Panc1 (cell line): ENCODE measurements around the gene OFD1. TPM values are rescaled to one million over a fixed set of nuclear protein-coding genes. Genes with fewer than 3 reads are reported as not detected.

Experiments
- ATAC-seq: fragments of 200-7000 bp; cut with Tn5 transposase; 2 replicates; pipeline ENCODE4 v1.9.1; 2020; ENCODE audit warnings: mild to moderate bottlenecking, moderate library complexity
- BruUV-seq: library from RNA; stranded (reverse); fragments of 400-500 nt; replicated peaks from 2 replicates; lab custom pipeline; 2021; lab: Mats Ljungman, UMichigan
- CTCF ChIA-PET: fragments of 300-600 bp; sonication (Branson Sonifier 250); formaldehyde crosslinking; loops from one replicate; lab custom pipeline; 2022; ENCODE audit warnings: antibody characterized with exemption; lab: Charles Lee
- POLR2A ChIA-PET: fragments of 300-600 bp; sonication (Branson Sonifier 250); formaldehyde crosslinking; loops from one replicate; lab custom pipeline; 2022; ENCODE audit warnings: antibody characterized with exemption; lab: Charles Lee
- DNase-seq: peaks from one replicate; pipeline ENCODE4 v3.0.0-alpha.2; 2010; ENCODE audit warnings: low read depth, low spot score
- H3K27ac ChIP-seq: 2 replicates; pipeline ENCODE4 v1.5.1; 2011; ENCODE audit warnings: mild to moderate bottlenecking, low read length, inconsistent platforms
- H3K27me3 ChIP-seq: fragments of 200-500 bp; sonication (Bioruptor generic); 2 replicates; pipeline ENCODE4 v1.6.0; 2014; ENCODE audit warnings: low read length, inconsistent platforms; ENCODE audit not compliant: control insufficient read depth, insufficient read depth
- H3K36me3 ChIP-seq: fragments of 200-500 bp; sonication (Bioruptor generic); 2 replicates; pipeline ENCODE4 v1.5.1; 2014; ENCODE audit warnings: inconsistent platforms, mild to moderate bottlenecking, low read length, moderate library complexity; ENCODE audit not compliant: control insufficient read depth, insufficient read depth
- H3K4me1 ChIP-seq: 2 replicates; pipeline ENCODE4 v1.5.1; 2011; ENCODE audit warnings: inconsistent platforms, mild to moderate bottlenecking, low read length, moderate library complexity; ENCODE audit not compliant: control insufficient read depth, insufficient read depth
- H3K4me3 ChIP-seq, 2 experiments: 2 replicates each; pipeline ENCODE4 v1.5.1; 2011 to 2012; ENCODE audit warnings: low read depth in 2 of 2, low read length in 2 of 2, mild to moderate bottlenecking in 2 of 2, inconsistent platforms in 1 of 2, moderate library complexity in 1 of 2
- H3K9me3 ChIP-seq: fragments of 200-500 bp; sonication (Bioruptor generic); 2 replicates; pipeline ENCODE4 v1.5.1; 2014; ENCODE audit warnings: low read depth, mild to moderate bottlenecking, inconsistent platforms, low read length, moderate library complexity; ENCODE audit not compliant: control insufficient read depth, insufficient read depth
- POLR2AphosphoS5 ChIP-seq: IDR thresholded peaks from 2 replicates; pipeline ENCODE4 v1.6.1; 2012; ENCODE audit warnings: mild to moderate bottlenecking, low read depth, low read length, moderate library complexity
- SIN3A ChIP-seq: IDR thresholded peaks from 2 replicates; pipeline ENCODE4 v1.6.1; 2012; ENCODE audit warnings: low read depth, mild to moderate bottlenecking, low read length, moderate library complexity, borderline replicate concordance; ENCODE audit not compliant: insufficient read depth
- TCF7L2 ChIP-seq: IDR thresholded peaks from 2 replicates; pipeline ENCODE4 v1.6.1; 2011; ENCODE audit warnings: mild to moderate bottlenecking, low read depth, low read length, inconsistent platforms
- in situ Hi-C: cut with HindIII; loops from 2 replicates; pipeline ENCODE4 v1.10.0; 2016; ENCODE audit warnings: low sequenced_read_pairs, low pct_unique_long_range_greater_than_20kb
- intact Hi-C: fragments of 100-400 bp; cut with micrococcal nuclease; formaldehyde crosslinking; loops from one replicate; pipeline ENCODE4 v1.10.0; 2022; ENCODE audit not compliant: unreplicated experiment
- total RNA-seq: library from RNA; stranded (reverse); gene quantifications from one replicate; pipeline ENCODE4 v1.2.1, GENCODE V29; 2021; ENCODE audit not compliant: unreplicated experiment
- TF ChIP-seq, protein P1 (sequence below), 2 experiments: IDR thresholded peaks; 2 replicates each; pipeline ENCODE4 v1.6.1; 2011 to 2012; ENCODE audit warnings: low read depth in 2 of 2, control low read depth in 1 of 2, low read length in 1 of 2, mild to moderate bottlenecking in 1 of 2, moderate library complexity in 1 of 2; ENCODE audit not compliant: insufficient read depth in 1 of 2
- TF ChIP-seq, protein P2 (sequence below): fragments of 450-650 bp; IDR thresholded peaks from 2 replicates; pipeline ENCODE4 v1.5.1; 2017; ENCODE audit warnings: mild to moderate bottlenecking

Gene OFD1
- total RNA-seq, 1 experiment from 2014 or later: 22.8 TPM

DNA sequence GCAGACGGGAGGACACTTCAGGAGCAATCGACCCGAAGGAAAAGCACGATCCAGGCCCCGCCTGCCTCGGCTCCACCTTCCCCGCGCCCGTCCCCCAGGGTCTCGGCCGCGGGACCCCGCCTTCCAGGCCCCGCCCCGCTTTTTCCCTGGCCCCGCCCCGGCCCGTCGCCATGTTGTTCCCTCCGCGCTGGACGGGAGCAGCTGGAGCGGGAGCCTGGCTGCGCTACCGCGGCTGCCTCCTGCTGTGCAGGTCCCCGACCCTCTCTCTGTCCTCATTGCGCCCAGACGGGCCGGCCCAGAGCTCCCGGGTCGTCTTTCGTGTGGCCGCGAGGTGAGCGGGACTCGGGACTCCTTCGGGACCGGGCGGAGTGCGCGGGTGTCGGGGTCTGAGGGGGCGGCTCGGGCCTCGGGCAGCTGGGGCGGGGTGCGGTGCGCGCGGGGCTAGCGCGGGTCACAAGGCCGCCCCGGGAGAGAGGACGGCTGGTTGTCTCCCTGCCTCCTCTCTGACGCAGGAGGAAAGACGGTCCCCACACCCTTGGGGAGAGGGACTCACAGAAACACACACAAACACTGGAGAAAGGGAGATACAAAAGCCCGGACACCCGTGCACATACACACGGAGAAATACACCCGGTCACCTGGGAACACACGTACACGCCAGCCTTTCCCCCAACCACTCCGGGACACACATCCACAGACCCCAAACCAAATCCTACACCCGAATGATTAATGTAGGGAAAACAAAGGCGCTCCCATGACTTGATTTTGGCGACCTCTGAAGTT is 45.4 kb upstream of the OFD1 start, which contains the start of gene RAB9A:
TSS of gene RAB9A (plus strand) at position 171 of the 783 bp plus-strand sequence. CDS start 19,619 bp downstream, outside the sequence.
- ChIA-PET POLR2A (no interaction called here), CTCF (interaction anchor here (0.8 kb wide), 1 partner anchor 10 kb away, joined by 6 read pairs; no protein-coding TSS in a partner anchor)
- in situ Hi-C loops (no loop called here), intact Hi-C loops (no loop called here)
- Histone ChIP-seq H3K36me3 (no peaks in the 10 kb centered on the region), H3K27me3 (no peaks in the 10 kb centered on the region), H3K4me1 (peaks cover 2% of the 10 kb centered on the region), H3K9me3 (no peaks in the 10 kb centered on the region), H3K4me3 (peak within 1 kb of the TSS; percentile 69 to 84), H3K27ac (peak within 1 kb of the TSS; percentile 83)
- DNase-seq (no peak), ATAC-seq (peak; percentile 97)
- TF ChIP-seq, protein P1, sequence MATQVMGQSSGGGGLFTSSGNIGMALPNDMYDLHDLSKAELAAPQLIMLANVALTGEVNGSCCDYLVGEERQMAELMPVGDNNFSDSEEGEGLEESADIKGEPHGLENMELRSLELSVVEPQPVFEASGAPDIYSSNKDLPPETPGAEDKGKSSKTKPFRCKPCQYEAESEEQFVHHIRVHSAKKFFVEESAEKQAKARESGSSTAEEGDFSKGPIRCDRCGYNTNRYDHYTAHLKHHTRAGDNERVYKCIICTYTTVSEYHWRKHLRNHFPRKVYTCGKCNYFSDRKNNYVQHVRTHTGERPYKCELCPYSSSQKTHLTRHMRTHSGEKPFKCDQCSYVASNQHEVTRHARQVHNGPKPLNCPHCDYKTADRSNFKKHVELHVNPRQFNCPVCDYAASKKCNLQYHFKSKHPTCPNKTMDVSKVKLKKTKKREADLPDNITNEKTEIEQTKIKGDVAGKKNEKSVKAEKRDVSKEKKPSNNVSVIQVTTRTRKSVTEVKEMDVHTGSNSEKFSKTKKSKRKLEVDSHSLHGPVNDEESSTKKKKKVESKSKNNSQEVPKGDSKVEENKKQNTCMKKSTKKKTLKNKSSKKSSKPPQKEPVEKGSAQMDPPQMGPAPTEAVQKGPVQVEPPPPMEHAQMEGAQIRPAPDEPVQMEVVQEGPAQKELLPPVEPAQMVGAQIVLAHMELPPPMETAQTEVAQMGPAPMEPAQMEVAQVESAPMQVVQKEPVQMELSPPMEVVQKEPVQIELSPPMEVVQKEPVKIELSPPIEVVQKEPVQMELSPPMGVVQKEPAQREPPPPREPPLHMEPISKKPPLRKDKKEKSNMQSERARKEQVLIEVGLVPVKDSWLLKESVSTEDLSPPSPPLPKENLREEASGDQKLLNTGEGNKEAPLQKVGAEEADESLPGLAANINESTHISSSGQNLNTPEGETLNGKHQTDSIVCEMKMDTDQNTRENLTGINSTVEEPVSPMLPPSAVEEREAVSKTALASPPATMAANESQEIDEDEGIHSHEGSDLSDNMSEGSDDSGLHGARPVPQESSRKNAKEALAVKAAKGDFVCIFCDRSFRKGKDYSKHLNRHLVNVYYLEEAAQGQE (IDR thresholded peaks at IDR 0.05; ENCODE audit: insufficient read depth in 1 of 2, low read depth in 2 of 2, low read length in 1 of 2): no peak
- TF ChIP-seq POLR2AphosphoS5: peak; percentile 69; the same call in 1 of the 2 replicates
- no TSS peak for BruUV-seq

DNA sequence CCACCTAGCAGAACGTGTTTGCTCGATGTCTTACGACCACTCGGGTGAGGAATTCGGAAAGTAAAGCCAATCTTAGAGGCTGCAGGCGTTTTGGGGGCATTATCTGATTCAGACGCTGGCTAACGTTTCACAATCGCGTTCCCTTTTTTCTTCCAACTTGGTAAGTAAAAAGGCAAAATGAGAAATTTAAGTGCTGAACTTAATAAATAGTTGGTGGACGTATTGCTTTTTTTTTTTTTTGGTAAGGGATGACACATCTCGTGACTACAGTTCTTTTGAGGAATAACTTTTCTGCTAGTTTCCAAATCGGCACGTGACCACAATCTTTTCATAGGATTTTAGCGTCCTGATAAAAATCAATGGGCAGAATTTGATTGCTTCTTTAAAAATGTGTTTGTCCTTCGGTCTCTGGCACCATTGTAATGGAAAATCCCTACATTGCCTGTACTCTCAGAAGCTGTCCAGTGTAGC is 44.8 kb upstream of the OFD1 start:
- TF ChIP-seq, protein P1 (IDR thresholded peaks at IDR 0.05; ENCODE audit: insufficient read depth in 1 of 2, low read depth in 2 of 2, low read length in 1 of 2): no peak
- TF ChIP-seq, protein P2, sequence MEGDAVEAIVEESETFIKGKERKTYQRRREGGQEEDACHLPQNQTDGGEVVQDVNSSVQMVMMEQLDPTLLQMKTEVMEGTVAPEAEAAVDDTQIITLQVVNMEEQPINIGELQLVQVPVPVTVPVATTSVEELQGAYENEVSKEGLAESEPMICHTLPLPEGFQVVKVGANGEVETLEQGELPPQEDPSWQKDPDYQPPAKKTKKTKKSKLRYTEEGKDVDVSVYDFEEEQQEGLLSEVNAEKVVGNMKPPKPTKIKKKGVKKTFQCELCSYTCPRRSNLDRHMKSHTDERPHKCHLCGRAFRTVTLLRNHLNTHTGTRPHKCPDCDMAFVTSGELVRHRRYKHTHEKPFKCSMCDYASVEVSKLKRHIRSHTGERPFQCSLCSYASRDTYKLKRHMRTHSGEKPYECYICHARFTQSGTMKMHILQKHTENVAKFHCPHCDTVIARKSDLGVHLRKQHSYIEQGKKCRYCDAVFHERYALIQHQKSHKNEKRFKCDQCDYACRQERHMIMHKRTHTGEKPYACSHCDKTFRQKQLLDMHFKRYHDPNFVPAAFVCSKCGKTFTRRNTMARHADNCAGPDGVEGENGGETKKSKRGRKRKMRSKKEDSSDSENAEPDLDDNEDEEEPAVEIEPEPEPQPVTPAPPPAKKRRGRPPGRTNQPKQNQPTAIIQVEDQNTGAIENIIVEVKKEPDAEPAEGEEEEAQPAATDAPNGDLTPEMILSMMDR: no peak
- TF ChIP-seq SIN3A (no peak), TCF7L2 (no peak), POLR2AphosphoS5 (no peak)
- intact Hi-C loops: no loop called here

More for the DNA sequence above, 44.8 kb upstream of the OFD1 start:
- ChIA-PET POLR2A (no interaction called here), CTCF (no interaction called here)
- peak overlapping the region; percentile 83 for H3K27ac ChIP-seq
- peak overlapping the region; percentile 69 to 84 for H3K4me3 ChIP-seq
- peaks cover 3% of the 10 kb centered on the region for H3K4me1 ChIP-seq
- no peaks in the 10 kb centered on the region for H3K36me3 ChIP-seq
- DNase-seq (no peak), ATAC-seq (no peak)
- BruUV-seq: TSS peak; percentile 77
- no peaks in the 10 kb centered on the region for H3K9me3 ChIP-seq
- in situ Hi-C loops: no loop called here
- H3K27me3 ChIP-seq: no peaks in the 10 kb centered on the region
